Adipocyte (in vitro differentiated cells): ENCODE data around the gene ARPP21.

Source experiments
- DNase-seq: peaks from one replicate; pipeline ENCODE4 v3.0.0-alpha.2; 2015; ENCODE audit warnings: low read depth
- H3K27me3 ChIP-seq: replicated peaks from 2 replicates; pipeline ENCODE4 v1.7.0; 2013; ENCODE audit warnings: mild to moderate bottlenecking, low read length, moderate library complexity; ENCODE audit not compliant: control insufficient read depth, insufficient read depth
- H3K36me3 ChIP-seq: 2 replicates; pipeline ENCODE4 v1.7.0; 2013; ENCODE audit warnings: low read length, mild to moderate bottlenecking, moderate library complexity; ENCODE audit not compliant: control insufficient read depth, insufficient read depth, severe bottlenecking
- H3K4me1 ChIP-seq: 2 replicates; pipeline ENCODE4 v1.7.0; 2013; ENCODE audit warnings: mild to moderate bottlenecking, low read length, moderate library complexity; ENCODE audit not compliant: control insufficient read depth, insufficient read depth
- H3K4me3 ChIP-seq: 2 replicates; pipeline ENCODE4 v1.7.0; 2013; ENCODE audit warnings: mild to moderate bottlenecking, low read length, moderate library complexity
- H3K9ac ChIP-seq: 2 replicates; pipeline ENCODE4 v1.7.0; 2013; ENCODE audit warnings: mild to moderate bottlenecking, low read length, moderate library complexity
- H3K9me3 ChIP-seq: 2 replicates; pipeline ENCODE4 v1.7.0; 2013; ENCODE audit warnings: mild to moderate bottlenecking, low read length, moderate library complexity; ENCODE audit not compliant: control insufficient read depth

Gene ARPP21

DNA sequence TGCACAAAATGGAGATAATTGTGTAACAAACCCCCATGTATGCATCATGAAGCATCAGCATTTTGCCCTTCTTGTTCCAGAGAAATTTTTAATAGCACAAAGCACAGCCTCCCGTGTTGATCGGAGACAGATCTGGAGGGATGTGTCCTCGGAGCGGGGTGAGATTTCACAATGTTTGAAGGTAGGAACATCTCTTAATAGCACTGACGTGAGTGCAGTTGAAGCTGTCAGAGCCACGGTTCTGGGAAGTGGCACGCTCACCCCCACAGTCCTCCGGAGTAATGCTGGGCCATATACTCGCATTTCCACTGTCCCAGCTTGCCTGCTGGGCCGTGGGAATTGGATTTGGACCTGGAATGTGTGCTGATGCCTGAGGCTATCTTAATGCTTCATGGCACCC is 24.1 kb downstream of the ARPP21 start:
- H3K9ac ChIP-seq, result no peak overlapping the region
- DNase-seq, result no peak
- no peaks in the 10 kb centered on the region for H3K36me3 ChIP-seq
- no peak overlapping the region for H3K4me3 ChIP-seq
- H3K4me1 ChIP-seq, result peaks cover 7% of the 10 kb centered on the region
- H3K27me3 ChIP-seq, result no peaks in the 10 kb centered on the region
- no peaks in the 10 kb centered on the region for H3K9me3 ChIP-seq

DNA sequence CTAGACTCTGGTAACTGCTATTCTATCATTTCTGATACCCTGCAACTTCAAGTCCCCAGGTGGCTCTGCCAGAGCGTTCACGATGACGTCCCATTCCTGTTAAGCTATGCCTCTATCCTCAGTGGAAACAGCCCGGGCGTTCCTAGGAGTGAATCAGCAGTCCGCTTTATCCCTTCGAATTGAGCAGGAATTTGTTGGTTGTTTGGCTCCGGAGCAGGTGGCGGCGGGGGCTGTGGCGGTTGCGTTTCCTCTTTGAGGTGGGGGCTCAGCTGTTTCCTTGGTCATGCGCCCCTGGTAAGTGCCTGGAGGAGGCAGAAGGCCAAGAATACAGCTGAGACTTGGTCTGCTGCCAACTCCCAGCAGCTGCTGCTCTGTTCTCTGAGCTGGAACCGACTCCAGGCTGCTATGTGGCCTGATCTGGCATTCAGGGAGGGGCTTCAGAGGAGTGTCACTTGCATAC is 25.2 kb downstream of the ARPP21 start:
- no peak overlapping the region for H3K9ac ChIP-seq
- peak; percentile 75 for DNase-seq
- no peaks in the 10 kb centered on the region for H3K27me3 ChIP-seq
- H3K4me1 ChIP-seq, result peaks cover 7% of the 10 kb centered on the region
- H3K4me3 ChIP-seq, result no peak overlapping the region
- no peaks in the 10 kb centered on the region for H3K36me3 ChIP-seq
- H3K9me3 ChIP-seq, result no peaks in the 10 kb centered on the region

DNA sequence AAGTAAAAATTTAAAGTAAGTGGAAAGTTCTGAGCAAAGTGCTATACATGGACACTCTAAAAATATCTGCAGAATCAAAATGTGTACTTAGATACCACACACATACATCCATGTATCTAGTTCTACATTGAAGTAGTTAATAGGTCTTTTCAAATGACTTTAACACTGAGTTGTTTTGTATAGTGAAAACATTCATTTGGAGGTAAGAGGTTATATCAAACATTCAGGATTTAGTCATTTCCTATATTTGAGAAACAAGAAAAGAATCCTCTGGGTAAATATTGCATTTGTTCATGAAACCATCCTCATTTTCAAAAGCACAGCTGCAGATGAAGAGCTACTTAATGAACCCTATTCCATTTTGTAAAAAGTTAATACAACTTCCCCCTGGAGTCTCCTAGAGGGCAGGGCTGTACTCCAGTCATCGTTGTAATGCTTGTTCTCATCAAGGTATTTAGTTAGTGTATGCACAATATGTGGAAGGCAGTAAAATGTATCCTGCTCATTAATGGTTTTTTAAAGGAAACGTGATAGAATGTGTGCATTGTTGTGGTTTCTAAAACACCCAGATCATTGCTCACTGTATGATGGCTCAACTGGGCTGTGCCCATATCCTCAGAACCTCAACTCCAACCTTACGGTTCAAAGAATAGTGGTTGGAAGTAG is 26.2 kb downstream of the ARPP21 start:
- H3K9ac ChIP-seq, result no peak overlapping the region
- H3K36me3 ChIP-seq, result no peaks in the 10 kb centered on the region
- no peak for DNase-seq
- peaks cover 4% of the 10 kb centered on the region for H3K27me3 ChIP-seq
- no peaks in the 10 kb centered on the region for H3K9me3 ChIP-seq
- no peak overlapping the region for H3K4me3 ChIP-seq
- peaks cover 7% of the 10 kb centered on the region for H3K4me1 ChIP-seq

DNA sequence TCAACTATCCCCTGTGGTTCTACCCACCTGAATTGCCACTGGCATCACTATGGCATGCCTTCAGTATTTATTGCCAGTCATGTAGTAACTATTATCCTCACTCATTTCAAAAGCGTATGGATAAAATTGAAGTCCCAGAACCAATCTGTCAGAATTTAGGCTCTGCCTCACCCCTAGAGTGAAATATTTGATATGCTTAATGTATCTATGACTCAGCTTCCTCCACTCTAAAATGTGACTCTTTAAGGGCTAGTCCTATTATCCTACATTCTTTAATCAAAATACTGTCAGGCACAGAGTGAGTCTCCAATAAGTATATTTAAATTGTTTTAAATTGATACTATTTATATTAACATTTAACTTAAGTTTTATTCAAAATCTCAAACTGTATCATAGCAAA is 27.6 kb downstream of the ARPP21 start:
- no peak for DNase-seq
- H3K9ac ChIP-seq, result no peak overlapping the region
- H3K9me3 ChIP-seq, result no peaks in the 10 kb centered on the region
- H3K4me1 ChIP-seq, result peaks cover 7% of the 10 kb centered on the region
- no peak overlapping the region for H3K4me3 ChIP-seq
- H3K27me3 ChIP-seq, result peaks cover 4% of the 10 kb centered on the region
- H3K36me3 ChIP-seq, result no peaks in the 10 kb centered on the region

DNA sequence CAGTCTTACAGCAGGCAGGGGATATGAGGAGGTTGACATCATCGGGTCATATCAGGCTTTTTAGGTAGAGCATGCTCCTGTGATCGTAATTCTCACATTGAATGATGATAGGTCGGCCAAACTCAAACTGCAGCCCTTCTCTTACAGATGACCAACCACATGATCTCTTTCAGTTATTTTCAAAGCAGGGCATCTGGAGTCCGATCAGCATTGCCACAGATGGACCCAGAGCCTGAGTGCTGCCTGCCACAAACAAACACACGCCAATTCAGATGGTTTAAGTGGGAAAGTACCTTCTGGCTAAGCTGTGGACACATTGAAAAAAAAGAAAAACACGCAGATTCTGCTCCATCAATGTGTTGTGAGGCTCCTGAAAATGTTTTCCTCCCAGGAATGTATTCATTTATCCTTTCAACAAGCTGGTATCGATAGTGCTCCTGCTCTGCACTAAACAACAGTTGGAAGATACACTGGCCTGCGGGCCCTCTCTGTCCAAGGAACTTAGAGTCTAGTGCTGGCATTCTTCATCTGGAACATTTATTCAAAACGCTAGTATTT is 31.2 kb downstream of the ARPP21 start:
- DNase-seq, result no peak
- peaks cover 4% of the 10 kb centered on the region for H3K27me3 ChIP-seq
- no peaks in the 10 kb centered on the region for H3K36me3 ChIP-seq
- H3K4me1 ChIP-seq, result no peaks in the 10 kb centered on the region
- H3K9me3 ChIP-seq, result no peaks in the 10 kb centered on the region
- no peak overlapping the region for H3K4me3 ChIP-seq
- no peak overlapping the region for H3K9ac ChIP-seq

DNA sequence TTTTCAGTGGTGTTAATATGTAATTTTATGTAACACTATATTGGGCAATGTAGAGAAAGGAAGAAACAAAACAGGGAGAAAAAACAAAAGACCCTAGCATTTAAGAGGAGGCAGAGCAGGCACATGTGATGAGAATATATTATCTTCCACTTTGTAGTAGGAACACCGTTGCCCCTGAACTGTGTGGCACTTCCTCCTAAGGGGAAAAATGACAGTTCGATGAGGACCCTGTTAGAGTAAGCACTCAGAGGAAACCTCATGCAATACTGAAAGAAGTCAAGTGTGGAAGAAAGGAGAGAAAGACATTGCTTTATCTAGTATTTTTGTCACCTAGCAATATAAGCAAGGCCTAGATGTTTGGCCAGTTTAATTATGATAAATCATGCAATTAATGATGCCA is 32.2 kb downstream of the ARPP21 start:
- Histone ChIP-seq H3K27me3 (peaks cover 4% of the 10 kb centered on the region), H3K36me3 (no peaks in the 10 kb centered on the region), H3K9ac (no peak overlapping the region), H3K4me3 (no peak overlapping the region), H3K9me3 (no peaks in the 10 kb centered on the region), H3K4me1 (no peaks in the 10 kb centered on the region)
- DNase-seq, result no peak

DNA sequence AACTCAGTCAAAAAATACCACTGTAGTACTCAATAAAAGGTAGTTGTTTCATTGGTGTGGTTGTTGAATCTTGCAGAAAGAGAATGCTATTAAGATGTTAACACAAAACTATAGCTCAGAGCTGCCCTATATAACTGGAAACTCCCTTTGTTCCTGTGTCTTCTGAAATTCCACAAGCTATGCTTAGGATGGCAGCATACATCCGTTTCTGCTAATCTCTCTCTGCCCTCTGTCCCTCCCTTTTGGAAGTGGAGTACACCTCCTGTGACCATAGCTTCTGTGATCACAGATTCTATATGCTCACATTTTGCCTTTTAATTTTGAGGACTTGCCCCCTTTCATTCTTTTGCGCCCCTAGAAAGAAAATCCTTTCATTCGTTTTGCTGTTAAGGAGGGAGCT is 33.7 kb downstream of the ARPP21 start:
- Histone ChIP-seq H3K27me3 (peaks cover 4% of the 10 kb centered on the region), H3K4me1 (no peaks in the 10 kb centered on the region), H3K9me3 (no peaks in the 10 kb centered on the region), H3K4me3 (no peak overlapping the region), H3K9ac (no peak overlapping the region), H3K36me3 (no peaks in the 10 kb centered on the region)
- no peak for DNase-seq

DNA sequence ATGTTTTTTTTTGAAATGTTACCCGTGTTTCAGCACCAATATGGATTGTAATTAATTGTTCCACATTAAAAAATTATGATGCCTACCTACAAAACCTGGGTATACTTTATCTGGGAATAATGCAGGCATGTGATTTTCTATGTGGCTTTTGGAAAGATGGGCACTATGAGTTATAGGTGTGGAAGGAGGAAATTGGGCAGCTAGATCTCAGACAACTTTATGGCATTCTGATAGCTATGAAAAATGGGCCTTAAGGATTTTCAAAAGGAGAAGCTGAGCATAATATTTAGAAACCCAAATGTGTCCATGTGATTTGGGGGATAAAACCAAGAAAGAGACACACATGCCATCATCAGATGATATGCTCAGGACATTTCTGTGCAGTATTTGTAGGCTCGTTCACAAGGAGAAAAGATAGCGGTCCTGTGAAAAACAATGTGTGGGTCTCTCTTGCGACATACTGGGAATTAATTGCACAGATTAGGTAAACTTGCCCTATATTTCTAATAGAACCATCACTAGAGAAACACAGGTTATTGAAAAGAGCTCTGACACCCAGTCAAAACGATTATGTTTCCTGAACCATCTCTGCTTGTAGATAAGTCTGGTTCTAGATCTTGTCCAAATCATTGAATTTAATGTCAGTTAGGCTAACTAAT is 35.3 kb downstream of the ARPP21 start:
- Histone ChIP-seq H3K9me3 (no peaks in the 10 kb centered on the region), H3K27me3 (peaks cover 10% of the 10 kb centered on the region), H3K36me3 (no peaks in the 10 kb centered on the region), H3K4me3 (no peak overlapping the region), H3K9ac (no peak overlapping the region), H3K4me1 (peaks cover 3% of the 10 kb centered on the region)
- DNase-seq, result no peak

DNA sequence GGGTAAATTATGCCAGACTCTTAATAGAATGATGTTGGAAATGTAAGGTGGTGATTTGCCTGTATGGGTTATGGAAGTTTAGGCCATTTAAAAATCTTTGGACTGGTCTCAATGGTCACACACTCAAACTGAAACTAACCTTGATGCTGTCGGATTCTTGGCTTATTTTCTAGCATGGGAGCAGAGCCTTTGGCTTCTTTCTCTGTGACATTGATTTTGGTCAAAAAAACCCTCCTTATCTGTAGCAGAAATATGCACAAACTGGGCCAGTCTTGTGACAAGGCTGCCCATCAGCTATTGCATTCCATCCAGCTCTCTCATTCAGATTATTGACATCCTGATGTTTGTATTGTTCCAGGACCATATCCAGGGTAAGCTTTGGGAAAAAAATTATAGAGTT is 35.9 kb downstream of the ARPP21 start:
- Histone ChIP-seq H3K4me3 (no peak overlapping the region), H3K4me1 (peaks cover 3% of the 10 kb centered on the region), H3K9ac (no peak overlapping the region), H3K9me3 (no peaks in the 10 kb centered on the region), H3K27me3 (peaks cover 15% of the 10 kb centered on the region), H3K36me3 (no peaks in the 10 kb centered on the region)
- no peak for DNase-seq

DNA sequence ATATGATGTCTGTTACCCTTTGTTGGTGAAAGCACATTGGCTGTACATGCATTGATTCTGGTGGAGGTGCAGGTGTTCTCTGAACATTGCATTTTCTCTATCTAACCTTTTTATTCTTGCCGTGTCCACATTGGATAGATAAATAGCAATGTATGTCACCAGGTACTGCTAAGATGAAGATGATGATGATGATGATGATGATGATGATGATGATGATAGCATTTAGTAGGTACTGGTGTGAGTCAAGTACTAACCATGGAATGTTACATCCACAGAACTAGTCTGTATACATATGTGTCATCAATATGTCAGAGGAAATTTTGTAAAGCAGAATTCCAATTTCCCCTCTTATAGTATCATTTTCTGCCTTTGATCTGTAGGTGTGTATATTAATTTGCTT is 36.3 kb downstream of the ARPP21 start:
- Histone ChIP-seq H3K4me3 (no peak overlapping the region), H3K36me3 (no peaks in the 10 kb centered on the region)
- DNase-seq, result no peak

DNA sequence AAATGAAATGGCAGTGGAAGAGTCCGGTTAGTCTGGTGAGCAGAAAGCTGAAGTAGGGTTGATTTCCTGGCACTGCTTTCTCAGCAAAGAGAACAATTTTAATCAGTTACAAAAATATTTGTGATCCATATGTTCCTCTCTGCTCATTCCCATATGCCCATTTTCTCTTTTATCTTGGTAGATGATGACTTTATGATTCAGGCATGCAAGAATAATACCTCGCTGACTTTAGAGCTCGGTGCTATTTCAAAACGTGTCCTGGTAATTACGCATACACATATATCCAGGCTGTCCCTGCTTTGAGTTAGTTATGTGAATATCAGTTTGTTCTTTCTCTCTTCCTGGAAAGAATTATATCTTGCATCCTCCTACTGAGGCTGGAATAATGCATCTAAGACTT is 38.5 kb downstream of the ARPP21 start:
- peaks cover 30% of the 10 kb centered on the region for H3K27me3 ChIP-seq
- peak; percentile 64 for DNase-seq
- no peak overlapping the region for H3K9ac ChIP-seq
- no peak overlapping the region for H3K4me3 ChIP-seq
- H3K4me1 ChIP-seq, result peaks cover 3% of the 10 kb centered on the region
- no peaks in the 10 kb centered on the region for H3K9me3 ChIP-seq
- H3K36me3 ChIP-seq, result no peaks in the 10 kb centered on the region

More for the DNA sequence above, 36.3 kb downstream of the ARPP21 start:
- Histone ChIP-seq H3K9me3 (no peaks in the 10 kb centered on the region), H3K27me3 (peaks cover 14% of the 10 kb centered on the region), H3K4me1 (peaks cover 3% of the 10 kb centered on the region), H3K9ac (no peak overlapping the region)
